ENCODE measurements around the gene SUMO4. TPM values are rescaled to one million over a fixed set of nuclear protein-coding genes. Genes with fewer than 3 reads are reported as not detected.

The SUMO4 gene
- total and polyA plus RNA-seq, 9 of the 15 experiments (the other 6 are each of a cell fraction or from before 2014, with no cell fraction given): 0.20 to 1.9 (median 0.50) TPM; not detected in 2

GRCh38 chr6:149414009-149414408 is 13.9 kb downstream of the SUMO4 start:
- peaks cover 18% of the 10 kb centered on the region; the same call in 2 of the 3 replicates for H3K36me3 ChIP-seq (ENCODE audit: control insufficient read depth, insufficient read depth, low read length)
- TF ChIP-seq ZNF707 (CRISPR knock-in tag; conservative IDR thresholded peaks at IDR 0.05): no peak
- no peak overlapping the region for H3K4me2 ChIP-seq (ENCODE audit: insufficient read depth, low read length)
- CTCF ChIA-PET (ENCODE audit: low intra/inter-chr PET ratio): no interaction called here
- H2AFZ ChIP-seq (ENCODE audit: low read depth, low read length): no peak overlapping the region
- no peak for DNase-seq (ENCODE audit: extremely low read depth in 1 of 4, low spot score in 3 of 4)
- H4K20me1 ChIP-seq (replicated peaks; ENCODE audit: control insufficient read depth, insufficient read depth, low read length): no peaks in the 10 kb centered on the region
- H3K27me3 ChIP-seq (ENCODE audit: control insufficient read depth in 2 of 2, insufficient read depth in 2 of 2, low read length in 2 of 2): no peaks in the 10 kb centered on the region
- no peak overlapping the region for H3K9ac ChIP-seq (ENCODE audit: insufficient read depth in 1 of 2, low read depth in 2 of 2, low read length in 2 of 2)
- no peak for FAIRE-seq
- no peak overlapping the region for H3K27ac ChIP-seq (ENCODE audit: extremely low read depth, low read depth, low read length)
- 63% methylated on average over 4 of the region's 4 CpGs for WGBS (ENCODE audit: insufficient coverage, low coverage, missing lambda C conversion rate)
- no peaks in the 10 kb centered on the region for H3K79me2 ChIP-seq (ENCODE audit: control insufficient read depth, insufficient read depth, low read length)
- no peak for ATAC-seq
- in situ Hi-C loops (cut with MboI) (no loop called here), intact Hi-C loops (cut with micrococcal nuclease) (no loop called here)
- H3K4me3 ChIP-seq: no peak overlapping the region
- POLR2A ChIA-PET: interaction anchor here (0.7 to 1.0 kb wide), 2 partner anchors 10 to 12 kb away, joined by 3 to 4 read pairs; no protein-coding TSS in a partner anchor
- H3K9me3 ChIP-seq (replicated peaks; ENCODE audit: control insufficient read depth, insufficient read depth, low read depth, low read length): no peaks in the 10 kb centered on the region
- no TSS peak for BruUV-seq (replicated peaks)
- no peaks in the 10 kb centered on the region for H3K4me1 ChIP-seq (replicated peaks in 1 of 2; ENCODE audit: control insufficient read depth in 2 of 2, insufficient read depth in 2 of 2, low read length in 2 of 2)
- H3K9me1 ChIP-seq (ENCODE audit: control insufficient read depth, insufficient read depth, low read length): no peaks in the 10 kb centered on the region

GRCh38 chr6:149414821-149415220 is 14.8 kb downstream of the SUMO4 start:
- Histone ChIP-seq H2AFZ (ENCODE audit: low read depth, low read length) (no peak overlapping the region), H3K4me2 (ENCODE audit: insufficient read depth, low read length) (no peak overlapping the region), H3K9ac (ENCODE audit: insufficient read depth in 1 of 2, low read depth in 2 of 2, low read length in 2 of 2) (no peak overlapping the region), H3K36me3 (ENCODE audit: control insufficient read depth, insufficient read depth, low read length) (peaks cover 10% of the 10 kb centered on the region; the same call in 1 of the 3 replicates), H3K9me1 (ENCODE audit: control insufficient read depth, insufficient read depth, low read length) (no peaks in the 10 kb centered on the region), H3K4me1 (replicated peaks in 1 of 2; ENCODE audit: control insufficient read depth in 2 of 2, insufficient read depth in 2 of 2, low read length in 2 of 2) (no peaks in the 10 kb centered on the region), H3K4me3 (no peak overlapping the region), H3K79me2 (ENCODE audit: control insufficient read depth, insufficient read depth, low read length) (no peaks in the 10 kb centered on the region), H4K20me1 (replicated peaks; ENCODE audit: control insufficient read depth, insufficient read depth, low read length) (no peaks in the 10 kb centered on the region), H3K27ac (ENCODE audit: extremely low read depth, low read depth, low read length) (no peak overlapping the region), H3K27me3 (ENCODE audit: control insufficient read depth in 2 of 2, insufficient read depth in 2 of 2, low read length in 2 of 2) (peaks cover 0 to under 1% of the 10 kb centered on the region in 2 experiments; a peak in 1 of 5 replicates), H3K9me3 (replicated peaks; ENCODE audit: control insufficient read depth, insufficient read depth, low read depth, low read length) (no peaks in the 10 kb centered on the region)
- no TSS peak for BruUV-seq (replicated peaks)
- ChIA-PET CTCF (ENCODE audit: low intra/inter-chr PET ratio) (no interaction called here), POLR2A (interaction anchor here (1.0 kb wide), 1 partner anchor 9 kb away, joined by 3 read pairs; no protein-coding TSS in a partner anchor)
- ATAC-seq (no peak), DNase-seq (ENCODE audit: extremely low read depth in 1 of 4, low spot score in 3 of 4) (no peak), FAIRE-seq (no peak)
- WGBS (ENCODE audit: insufficient coverage, low coverage, missing lambda C conversion rate): 38% methylated on average over 4 of the region's 4 CpGs
- intact Hi-C loops (cut with micrococcal nuclease) (no loop called here), in situ Hi-C loops (cut with MboI) (no loop called here)
- TF ChIP-seq MBD2 (IDR thresholded peaks at IDR 0.05; ENCODE audit: borderline replicate concordance, low read depth) (no peak), ID3 (CRISPR knock-in tag; IDR thresholded peaks at IDR 0.05) (no peak), ID3 (tag; IDR thresholded peaks at IDR 0.05) (no peak), MAZ (CRISPR knock-in tag; conservative IDR thresholded peaks at IDR 0.05 in 1 of 2, IDR thresholded peaks at IDR 0.05 in 1 of 2) (no peak), LEF1 (IDR thresholded peaks at IDR 0.05) (no peak), ZBTB7A (IDR thresholded peaks at IDR 0.05; ENCODE audit: borderline replicate concordance, control insufficient read depth, low read depth, low read length) (no peak), HINFP (tag; conservative IDR thresholded peaks at IDR 0.05; ENCODE audit: low read depth) (no peak), HNRNPUL1 (IDR thresholded peaks at IDR 0.05; ENCODE audit: low read length) (no peak), NCOR1 (IDR thresholded peaks at IDR 0.05) (no peak), STAT5A (IDR thresholded peaks at IDR 0.05; ENCODE audit: borderline replicate concordance, low read length) (no peak), FOXP4 (CRISPR knock-in tag; IDR thresholded peaks at IDR 0.05; ENCODE audit: borderline replicate concordance) (no peak)

Data from K562 (cell line).